ENCODE data around the gene PAQR9. TPM values are rescaled to one million over a fixed set of nuclear protein-coding genes. Genes with fewer than 3 reads are reported as not detected.

Gene PAQR9
- total RNA-seq, 2 donors from 2014 or later: not detected

GRCh38 chr3:142943349-142943748, 20.1 kb downstream of the PAQR9 start:
- Mint-ChIP-seq H3K36me3 (no peaks in the 10 kb centered on the region), H3K9me3 (no peaks in the 10 kb centered on the region), H3K27ac (no peak overlapping the region)
- DNase-seq (ENCODE audit: low spot score in 2 of 2): no peak
- ATAC-seq: no peak

GRCh38 chr3:142941373-142942123, 21.9 kb downstream of the PAQR9 start:
- Mint-ChIP-seq H3K9me3 (no peaks in the 10 kb centered on the region), H3K36me3 (no peaks in the 10 kb centered on the region), H3K27ac (no peak overlapping the region)
- ATAC-seq (no peak), DNase-seq (ENCODE audit: low spot score in 2 of 2) (no peak)

- H3K27ac Mint-ChIP-seq: no peak overlapping the region
- H3K9me3 Mint-ChIP-seq: no peaks in the 10 kb centered on the region
- H3K36me3 Mint-ChIP-seq: no peaks in the 10 kb centered on the region
- DNase-seq (ENCODE audit: low spot score in 2 of 2) (no peak), ATAC-seq (no peak)
Measured at GRCh38 chr3:142940472-142940871, 23.0 kb downstream of the PAQR9 start.

GRCh38 chr3:142940000-142940399, 23.5 kb downstream of the PAQR9 start:
- H3K27ac Mint-ChIP-seq: no peak overlapping the region
- H3K9me3 Mint-ChIP-seq: no peaks in the 10 kb centered on the region
- DNase-seq (ENCODE audit: low spot score in 2 of 2): no peak
- no peak for ATAC-seq
- no peaks in the 10 kb centered on the region for H3K36me3 Mint-ChIP-seq

GRCh38 chr3:142935963-142936362, 27.5 kb downstream of the PAQR9 start:
- Mint-ChIP-seq H3K9me3 (no peaks in the 10 kb centered on the region), H3K27ac (no peak overlapping the region), H3K36me3 (no peaks in the 10 kb centered on the region)
- no peak for DNase-seq (ENCODE audit: low spot score in 2 of 2)
- no peak for ATAC-seq

- Mint-ChIP-seq H3K36me3 (no peaks in the 10 kb centered on the region), H3K9me3 (no peaks in the 10 kb centered on the region), H3K27ac (no peak overlapping the region)
- no peak for ATAC-seq
- DNase-seq (ENCODE audit: low spot score in 2 of 2): no peak
Measured at GRCh38 chr3:142934887-142935269, 28.6 kb downstream of the PAQR9 start.

GRCh38 chr3:142934128-142934886, 29.2 kb downstream of the PAQR9 start:
- Mint-ChIP-seq H3K9me3 (no peaks in the 10 kb centered on the region), H3K27ac (no peak overlapping the region), H3K36me3 (no peaks in the 10 kb centered on the region)
- DNase-seq (ENCODE audit: low spot score in 2 of 2) (no peak), ATAC-seq (no peak)

- DNase-seq (ENCODE audit: low spot score in 2 of 2): peak in 1 of 2 donors; percentile 17
- no peaks in the 10 kb centered on the region for H3K9me3 Mint-ChIP-seq
Measured at GRCh38 chr3:142931222-142931621, 32.3 kb downstream of the PAQR9 start.

GRCh38 chr3:142930463-142930862, 33.0 kb downstream of the PAQR9 start:
- Mint-ChIP-seq H3K27ac (no peak overlapping the region), H3K9me3 (no peaks in the 10 kb centered on the region), H3K36me3 (no peaks in the 10 kb centered on the region)
- ATAC-seq (no peak), DNase-seq (ENCODE audit: low spot score in 2 of 2) (no peak)

More at GRCh38 chr3:142931222-142931621, 32.3 kb downstream of the PAQR9 start:
- no peak overlapping the region for H3K27ac Mint-ChIP-seq
- no peaks in the 10 kb centered on the region for H3K36me3 Mint-ChIP-seq
- peak in 1 of 2 donors; percentile 79 for ATAC-seq

GRCh38 chr3:142929890-142930289, 33.6 kb downstream of the PAQR9 start:
- Mint-ChIP-seq H3K9me3 (peaks cover 0 to under 1% of the 10 kb centered on the region in 2 donors), H3K27ac (no peak overlapping the region), H3K36me3 (peaks cover 0 to 1% of the 10 kb centered on the region in 2 donors)
- DNase-seq (ENCODE audit: low spot score in 2 of 2): no peak
- ATAC-seq: no peak

GRCh38 chr3:142929109-142929508, 34.4 kb downstream of the PAQR9 start:
- DNase-seq (ENCODE audit: low spot score in 2 of 2): peak in 1 of 2 donors; percentile 39
- H3K27ac Mint-ChIP-seq: no peak overlapping the region
- peak; percentile 48 to 79 for ATAC-seq

GRCh38 chr3:142926368-142926944, 37.0 kb downstream of the PAQR9 start:
- peaks cover 0 to 6% of the 10 kb centered on the region in 2 donors for H3K36me3 Mint-ChIP-seq
- DNase-seq (ENCODE audit: low spot score in 2 of 2) (no peak), ATAC-seq (no peak)
- peak overlapping the region in 1 of 2 donors; percentile 66 for H3K27ac Mint-ChIP-seq
- peaks cover 0 to 6% of the 10 kb centered on the region in 2 donors for H3K9me3 Mint-ChIP-seq

More at GRCh38 chr3:142929109-142929508, 34.4 kb downstream of the PAQR9 start:
- peaks cover 0 to 6% of the 10 kb centered on the region in 2 donors for H3K9me3 Mint-ChIP-seq
- H3K36me3 Mint-ChIP-seq: peaks cover 0 to 6% of the 10 kb centered on the region in 2 donors

GRCh38 chr3:142925140-142925539, 38.3 kb downstream of the PAQR9 start:
- ATAC-seq (no peak), DNase-seq (ENCODE audit: low spot score in 2 of 2) (no peak)
- Mint-ChIP-seq H3K9me3 (peaks cover 0 to 6% of the 10 kb centered on the region in 2 donors), H3K36me3 (peaks cover 0 to 6% of the 10 kb centered on the region in 2 donors), H3K27ac (no peak overlapping the region)

GRCh38 chr3:142923694-142924093, 39.8 kb downstream of the PAQR9 start:
- Mint-ChIP-seq H3K9me3 (peaks cover 0 to 6% of the 10 kb centered on the region in 2 donors), H3K36me3 (peaks cover 0 to 6% of the 10 kb centered on the region in 2 donors), H3K27ac (no peak overlapping the region)
- ATAC-seq (no peak), DNase-seq (ENCODE audit: low spot score in 2 of 2) (no peak)

- Mint-ChIP-seq H3K36me3 (no peaks in the 10 kb centered on the region), H3K9me3 (peaks cover 0 to 5% of the 10 kb centered on the region in 2 donors), H3K27ac (no peak overlapping the region)
- no peak for ATAC-seq
- no peak for DNase-seq (ENCODE audit: low spot score in 2 of 2)
Measured at GRCh38 chr3:142916605-142917004, 46.9 kb downstream of the PAQR9 start.

- ATAC-seq (no peak), DNase-seq (ENCODE audit: low spot score in 2 of 2) (no peak)
- Mint-ChIP-seq H3K27ac (no peak overlapping the region), H3K36me3 (no peaks in the 10 kb centered on the region), H3K9me3 (peaks cover 0 to 5% of the 10 kb centered on the region in 2 donors)
Measured at GRCh38 chr3:142915636-142916035, 47.8 kb downstream of the PAQR9 start.

- Mint-ChIP-seq H3K27ac (no peak overlapping the region), H3K9me3 (peaks cover 0 to 5% of the 10 kb centered on the region in 2 donors), H3K36me3 (no peaks in the 10 kb centered on the region)
- DNase-seq (ENCODE audit: low spot score in 2 of 2): no peak
- ATAC-seq: no peak
Measured at GRCh38 chr3:142914286-142914811, 49.1 kb downstream of the PAQR9 start.

Measured in activated naive CD4-positive, alpha-beta T cell treated with anti-CD3 and anti-CD28 coated beads, Interleukin-2, amount 50 U/mL, for 72 hours (primary cell).